Measurements from ENCODE around the gene UXS1.
A peak's percentile ranks its signal among the peaks of the same experiment; 100 is the strongest.

Gene UXS1

DNA sequence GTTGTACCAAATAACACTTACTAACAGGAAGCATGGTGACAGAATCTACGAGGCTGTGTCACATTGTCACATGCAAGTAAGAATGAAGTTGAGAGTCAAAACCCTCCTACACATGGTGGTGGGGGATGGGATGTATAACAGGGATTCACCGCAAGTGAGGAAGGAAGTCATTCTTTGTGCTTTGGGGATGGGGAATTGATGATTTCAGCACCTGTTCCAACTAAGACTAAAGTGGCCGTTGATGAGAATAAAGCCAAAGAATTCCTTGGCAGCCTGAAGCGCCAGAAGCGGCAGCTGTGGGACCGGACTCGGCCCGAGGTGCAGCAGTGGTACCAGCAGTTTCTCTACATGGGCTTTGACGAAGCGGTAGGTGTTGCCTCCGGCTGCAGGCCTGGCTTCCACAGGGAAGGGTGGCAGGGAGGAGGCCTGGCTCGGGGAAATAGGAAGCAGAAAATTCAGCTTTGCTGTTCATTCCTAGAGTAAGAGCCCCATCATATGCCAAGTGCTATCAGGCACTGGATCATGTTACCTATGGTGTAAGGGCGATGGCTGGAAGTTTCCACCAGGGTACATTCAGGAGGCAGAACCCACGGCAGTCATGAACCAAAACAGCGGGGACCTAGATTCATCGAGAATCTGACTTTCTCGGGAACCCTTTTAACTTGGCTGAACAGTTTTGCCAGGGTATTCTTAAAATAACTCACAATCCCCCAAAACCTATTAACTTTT is 120.3 kb downstream of the UXS1 start:
- no peak for DNase-seq

GRCh38 chr2:106070181-106070580 is 123.9 kb downstream of the UXS1 start:
- no peak for DNase-seq

GRCh38 chr2:106068451-106068850 is 125.7 kb downstream of the UXS1 start:
- DNase-seq = peak; percentile 81

- no peak for DNase-seq
Measured at GRCh38 chr2:106065983-106066820, 127.9 kb downstream of the UXS1 start.

DNA sequence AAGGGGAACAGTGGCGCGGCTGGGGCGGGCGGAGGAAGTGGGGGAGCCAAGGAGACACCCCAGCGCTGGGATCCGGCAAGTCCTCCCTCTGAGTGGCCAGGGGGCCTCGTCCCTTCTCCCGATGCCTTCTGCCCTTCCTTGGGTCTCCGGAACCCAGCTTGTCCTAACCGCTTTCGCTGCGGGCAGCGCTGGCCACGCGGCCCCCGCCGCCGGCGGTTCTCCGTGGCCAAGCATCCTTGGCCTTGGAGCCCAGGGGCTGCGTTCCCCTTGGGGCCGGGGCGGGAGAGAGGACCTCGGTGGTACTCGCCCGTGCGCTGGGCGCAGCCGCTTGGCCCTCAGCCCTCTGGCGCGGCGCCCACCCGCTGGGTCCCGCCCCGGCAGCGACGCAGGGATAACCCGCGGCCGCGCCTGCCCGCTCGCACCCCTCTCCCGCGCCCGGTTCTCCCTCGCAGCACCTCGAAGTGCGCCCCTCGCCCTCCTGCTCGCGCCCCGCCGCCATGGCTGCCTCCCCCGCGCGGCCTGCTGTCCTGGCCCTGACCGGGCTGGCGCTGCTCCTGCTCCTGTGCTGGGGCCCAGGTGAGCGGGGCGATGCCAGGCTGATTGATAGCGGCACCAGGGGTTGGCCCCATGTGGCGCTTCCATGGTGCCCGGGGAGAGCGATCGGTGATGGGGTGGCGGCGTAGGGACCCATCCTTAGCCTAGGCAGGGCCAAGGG is 128.7 kb downstream of the UXS1 start:
- no peak for DNase-seq

DNA sequence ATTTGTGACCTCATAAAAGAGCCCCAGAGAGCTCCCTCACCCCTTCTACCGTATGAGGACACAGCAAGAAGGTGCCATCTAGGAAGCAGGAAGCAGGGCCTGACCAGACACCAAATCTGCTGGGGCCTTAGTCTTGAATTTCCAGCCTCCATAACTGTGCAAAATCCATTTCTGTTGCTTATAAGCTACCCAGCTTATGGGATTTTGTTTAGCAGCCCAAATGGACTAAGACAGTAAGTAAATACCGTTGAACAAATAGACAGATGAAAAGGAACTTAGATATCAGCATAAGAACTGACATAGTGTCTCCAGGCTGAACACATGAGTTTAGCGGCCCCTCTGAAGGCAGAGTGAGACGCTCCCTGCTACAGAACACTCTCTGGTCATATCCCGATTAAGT is 130.9 kb downstream of the UXS1 start:
- DNase-seq = no peak

GRCh38 chr2:106062627-106063026 is 131.5 kb downstream of the UXS1 start:
- DNase-seq = no peak

DNA sequence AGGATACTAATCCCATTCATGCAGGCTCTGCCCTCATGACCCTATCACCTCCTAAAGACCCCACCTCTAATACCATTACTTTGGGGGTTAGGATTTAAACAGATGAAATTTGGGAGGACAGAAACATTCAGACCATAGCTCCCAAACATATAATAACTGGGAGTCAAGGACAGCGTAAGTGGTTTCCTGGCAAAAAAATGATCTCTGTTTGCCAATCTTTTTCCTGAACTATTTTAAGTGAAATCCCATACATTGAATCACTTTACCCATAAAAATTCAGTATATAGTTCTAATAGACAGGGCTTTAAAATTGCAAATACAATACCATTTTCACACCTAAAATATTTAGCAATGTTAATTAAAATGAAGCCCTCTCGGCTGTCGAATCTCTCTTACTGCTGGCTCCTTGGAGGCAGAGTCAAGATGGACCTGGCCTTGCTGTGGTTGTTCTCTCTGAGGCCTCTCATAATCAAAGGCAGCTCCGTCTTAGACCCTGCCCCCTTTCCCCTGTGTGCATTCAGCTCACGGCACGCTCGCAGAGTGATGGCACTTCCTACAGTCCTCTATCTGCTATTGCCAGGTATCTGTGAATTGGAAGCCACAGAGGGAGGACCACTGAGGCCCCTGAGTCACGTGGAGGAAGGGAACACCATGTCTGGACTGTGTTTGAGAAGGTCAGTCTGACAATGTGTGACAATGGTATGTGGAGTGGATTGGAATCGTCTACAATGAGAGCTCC is 132.3 kb downstream of the UXS1 start:
- DNase-seq = no peak

GRCh38 chr2:106059416-106060065 is 134.6 kb downstream of the UXS1 start:
- no peak for DNase-seq

GRCh38 chr2:106058469-106059137 is 135.5 kb downstream of the UXS1 start:
- DNase-seq = no peak

DNA sequence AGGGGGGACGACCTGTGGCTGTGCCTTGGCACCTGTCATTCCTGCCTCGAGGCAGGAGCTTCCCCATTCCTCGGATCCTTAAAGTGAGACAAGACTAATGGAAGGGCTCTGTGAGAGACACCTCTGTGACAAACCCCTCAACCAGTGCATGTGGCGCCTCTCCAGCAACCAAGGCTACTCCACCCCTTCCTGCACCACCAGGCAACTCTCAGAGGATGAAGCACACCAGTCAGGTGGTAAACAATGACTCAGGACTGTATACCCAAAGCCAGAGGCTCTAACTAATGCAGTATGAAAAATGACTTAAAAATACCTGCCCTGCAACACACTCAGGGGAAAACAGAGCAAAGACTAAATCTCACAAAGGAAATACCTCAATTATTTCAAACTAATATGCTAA is 136.9 kb downstream of the UXS1 start:
- no peak for DNase-seq

DNA sequence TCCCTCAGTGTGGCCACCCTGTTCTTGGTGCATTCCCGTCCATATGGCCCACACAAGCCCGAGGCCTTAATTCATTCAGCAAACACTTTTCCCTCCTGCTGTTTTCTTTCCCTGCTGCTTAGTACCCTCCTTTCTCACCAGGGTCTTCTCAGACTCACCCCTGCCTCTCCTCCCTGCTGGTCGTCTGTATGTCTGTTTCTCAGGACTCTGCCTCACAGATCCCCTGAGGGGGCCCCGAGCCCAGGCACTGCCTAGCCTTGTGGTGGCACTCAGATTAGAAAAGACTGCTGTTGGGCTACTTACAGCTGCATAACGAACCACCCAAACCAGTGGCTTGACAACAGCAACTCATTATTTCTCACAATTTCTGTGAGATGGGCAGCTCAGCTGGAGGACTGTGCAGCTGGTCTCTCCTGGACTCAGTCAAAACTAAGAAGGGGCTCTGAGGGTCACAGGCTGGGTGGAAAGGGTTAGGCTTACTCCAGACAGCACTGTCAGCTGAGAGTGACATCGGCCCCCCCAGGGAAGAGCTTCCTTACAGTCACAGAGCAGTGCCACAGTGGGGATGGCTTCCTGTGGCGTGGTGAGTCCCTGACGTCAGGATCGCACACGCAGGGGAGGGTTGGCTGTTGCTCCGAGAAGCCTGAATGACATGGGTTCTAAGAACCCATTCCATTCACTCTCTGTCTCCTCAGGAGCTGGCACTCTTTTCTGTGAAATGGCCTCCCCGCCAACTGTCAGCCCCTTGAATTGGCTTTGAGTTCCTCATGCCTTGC is 139.0 kb downstream of the UXS1 start:
- no peak for DNase-seq

- no peak for DNase-seq
Measured at GRCh38 chr2:106054321-106054720, 139.8 kb downstream of the UXS1 start.

- DNase-seq = no peak
Measured at GRCh38 chr2:106053581-106053980, 140.5 kb downstream of the UXS1 start.

DNA sequence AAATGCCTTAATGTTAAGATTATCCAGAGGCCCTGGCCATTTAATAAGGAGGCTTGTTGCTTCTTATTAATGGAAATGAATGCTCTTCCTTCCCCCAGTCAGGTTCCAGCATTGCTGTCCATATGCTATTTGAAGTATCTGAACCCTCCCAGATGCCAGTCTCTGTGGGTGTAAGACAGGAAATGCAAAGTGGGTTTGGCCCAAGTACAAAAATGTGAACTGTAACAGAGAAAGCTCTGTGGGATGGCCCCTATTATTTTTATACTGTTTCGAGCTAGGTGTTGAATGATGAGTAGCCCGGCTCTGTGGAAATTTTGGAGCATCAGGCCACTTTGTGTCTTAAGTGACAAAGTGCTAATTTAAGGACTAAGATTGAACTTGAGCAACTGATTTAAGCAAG is 141.0 kb downstream of the UXS1 start:
- DNase-seq = no peak

- DNase-seq = no peak
Measured at GRCh38 chr2:106044859-106045258, 149.2 kb downstream of the UXS1 start.

DNA sequence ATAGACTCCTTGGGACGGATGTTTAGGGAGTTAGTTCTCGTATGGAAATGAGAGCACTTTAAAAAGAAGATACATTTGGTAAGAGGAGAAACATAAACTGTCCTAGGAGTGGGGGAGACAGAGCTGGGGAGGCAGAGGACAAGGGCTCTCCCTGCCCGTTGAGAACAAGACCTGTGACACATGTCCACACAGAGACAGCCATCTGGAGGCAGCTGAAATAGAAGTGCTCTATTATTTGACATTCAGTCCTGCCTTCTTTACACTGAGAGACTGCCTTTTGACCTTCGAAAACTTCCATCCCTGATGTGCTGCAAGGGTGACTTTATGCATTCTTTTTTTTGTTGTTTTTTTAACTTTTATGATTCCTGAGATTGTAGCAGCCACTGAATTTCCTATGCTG is 150.1 kb downstream of the UXS1 start:
- DNase-seq = no peak
